ENCODE data around the gene CSRP1.

CSRP1 gene

GRCh38 chr1:201444792-201445191, 62.1 kb downstream of the CSRP1 start:
- TF ChIP-seq CTCF (IDR thresholded peaks at IDR 0.05): no peak

DNA sequence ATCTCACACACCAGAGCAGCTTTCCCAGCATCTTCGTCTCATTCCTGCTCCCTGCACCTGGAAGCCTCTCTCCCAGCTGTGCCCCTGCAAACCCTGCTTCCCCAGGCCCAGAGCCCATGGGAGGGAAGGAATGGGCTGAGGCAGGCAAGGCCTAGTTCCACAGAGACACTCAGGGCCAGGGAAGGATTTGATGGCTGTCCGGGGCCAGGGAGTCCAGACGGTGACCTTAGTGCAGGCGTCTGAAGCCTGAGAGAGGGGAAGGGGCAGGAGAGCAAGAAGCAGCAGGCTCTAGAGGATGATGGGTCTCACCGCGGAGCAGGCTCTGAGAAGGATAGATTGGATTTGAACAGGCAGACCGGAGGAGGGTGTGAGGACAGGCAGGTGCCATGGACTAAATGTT, 63.2 kb downstream of the CSRP1 start:
- no peak for TF ChIP-seq CTCF (IDR thresholded peaks at IDR 0.05)

DNA sequence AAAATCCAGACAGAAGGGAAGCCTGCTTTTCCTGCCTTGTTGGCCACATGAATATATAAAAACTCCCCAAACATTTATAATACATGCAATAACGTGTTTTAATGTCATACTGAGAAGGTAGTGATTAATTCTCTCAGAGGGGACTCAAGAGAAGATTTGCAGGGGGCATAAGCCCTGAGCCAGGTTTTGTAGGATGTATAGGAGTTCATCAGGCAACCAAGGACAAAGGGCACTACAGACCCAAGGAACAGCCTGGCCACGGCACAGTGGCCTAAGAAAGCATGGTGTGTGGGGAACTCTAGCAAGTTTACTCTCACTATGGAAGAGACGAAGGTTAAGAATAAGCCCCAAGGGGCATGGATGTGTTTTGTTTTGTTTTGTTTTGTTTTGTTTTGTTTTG, 70.0 kb downstream of the CSRP1 start:
- TF ChIP-seq CTCF (IDR thresholded peaks at IDR 0.05): no peak

GRCh38 chr1:201436393-201436792, 70.5 kb downstream of the CSRP1 start:
- no peak for TF ChIP-seq CTCF (IDR thresholded peaks at IDR 0.05)

DNA sequence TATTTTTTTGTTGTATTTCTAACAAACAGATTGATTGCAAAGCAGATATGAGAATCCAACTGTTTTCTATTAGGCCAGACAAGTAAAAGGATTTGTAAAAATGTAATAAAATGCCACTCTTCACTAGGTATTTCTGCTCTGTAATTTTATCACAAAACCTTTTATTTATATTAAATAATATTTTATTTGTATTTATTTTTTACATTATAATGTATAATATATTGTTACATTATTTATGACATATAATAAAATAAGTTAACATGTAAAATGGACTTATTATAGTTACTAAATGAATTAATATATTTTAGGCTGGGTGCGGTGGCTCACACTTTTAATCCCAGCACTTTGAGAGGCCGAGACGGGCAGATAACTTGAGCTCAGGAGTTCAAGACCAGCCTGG, 72.7 kb downstream of the CSRP1 start:
- TF ChIP-seq CTCF (IDR thresholded peaks at IDR 0.05): no peak

DNA sequence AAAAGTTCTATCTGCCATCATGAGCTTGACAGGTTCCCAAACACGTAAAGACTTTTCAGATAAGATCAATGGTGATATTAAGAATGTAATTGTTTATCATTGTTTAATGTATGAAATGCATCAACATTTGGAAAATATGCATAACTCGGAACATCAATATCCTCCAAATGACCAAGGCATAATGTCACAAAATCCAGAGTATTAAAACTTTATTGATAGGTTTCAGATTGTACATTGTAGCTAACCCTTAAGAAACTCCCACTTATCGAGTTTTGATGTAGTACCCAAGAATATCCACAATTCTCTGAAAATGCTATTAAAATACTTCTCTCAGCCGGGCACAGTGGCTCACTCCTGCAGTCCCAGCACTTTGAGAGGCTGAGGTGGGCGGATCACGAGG, 73.3 kb downstream of the CSRP1 start:
- no peak for TF ChIP-seq CTCF (IDR thresholded peaks at IDR 0.05)
